Measurements from ENCODE around the gene TRIO.
"Not testable (repeated sequence)": the region's sequence is repeated elsewhere in the genome, so short reads cannot be mapped to it uniquely, and the experiment has no call there.

The TRIO gene

GRCh38 chr5:14420101-14420811 lies 277.1 kb downstream of the TRIO start:
- no peak for DNase-seq

GRCh38 chr5:14421851-14422250 lies 278.7 kb downstream of the TRIO start:
- no peak for DNase-seq

GRCh38 chr5:14424011-14424685 lies 281.0 kb downstream of the TRIO start:
- no peak for DNase-seq

- DNase-seq: no peak
Measured at GRCh38 chr5:14425559-14425958, 282.4 kb downstream of the TRIO start.

- DNase-seq: no peak
Measured at GRCh38 chr5:14426521-14426920, 283.4 kb downstream of the TRIO start.

- DNase-seq: no peak
Measured at GRCh38 chr5:14428302-14429081, 285.4 kb downstream of the TRIO start.

- DNase-seq: no peak
Measured at GRCh38 chr5:14429101-14430050, 286.2 kb downstream of the TRIO start.

DNA sequence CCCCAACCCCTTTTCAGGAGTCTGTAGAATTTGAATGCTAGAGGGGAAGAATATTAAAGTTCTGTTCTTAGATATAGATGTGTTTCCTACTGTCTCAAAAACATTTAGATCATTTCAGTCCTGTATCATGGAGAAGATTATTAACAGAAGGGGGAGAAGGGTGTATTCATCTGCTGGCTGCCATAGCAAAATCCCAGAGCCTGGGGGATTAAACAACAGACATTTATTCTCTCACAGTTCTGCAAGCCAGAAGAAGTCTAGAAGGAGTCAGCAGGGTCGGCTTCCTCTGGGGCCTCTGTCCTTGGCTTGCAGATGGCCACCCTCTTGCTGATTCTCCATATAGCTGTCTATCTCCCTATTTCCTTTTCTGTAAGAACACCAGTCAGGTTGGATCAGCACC lies 288.4 kb downstream of the TRIO start:
- no peak for DNase-seq

GRCh38 chr5:14432931-14433589 lies 289.9 kb downstream of the TRIO start:
- no peak for DNase-seq

- no peak for DNase-seq
Measured at GRCh38 chr5:14435481-14435880, 292.3 kb downstream of the TRIO start.

DNA sequence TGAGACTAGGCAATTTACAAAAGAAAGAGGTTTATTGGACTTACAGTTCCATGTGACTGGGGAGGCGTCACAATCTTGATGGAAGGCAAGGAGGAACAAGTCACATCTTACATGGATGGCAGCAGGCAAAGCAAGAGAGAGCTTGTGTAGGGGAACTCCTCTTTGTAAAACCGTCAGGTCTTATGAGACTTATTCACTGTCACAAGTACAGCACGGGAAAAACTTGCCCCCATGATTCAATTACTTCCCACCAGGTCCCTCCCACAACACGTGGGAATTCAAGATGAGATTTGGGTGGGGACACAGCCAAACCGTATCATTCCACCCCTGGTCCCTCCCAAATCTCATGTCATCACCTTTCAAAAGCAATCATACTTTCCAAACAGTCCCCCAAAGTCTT lies 293.0 kb downstream of the TRIO start:
- DNase-seq: not testable (repeated sequence)

GRCh38 chr5:14436801-14437542 lies 293.8 kb downstream of the TRIO start:
- no peak for DNase-seq

DNA sequence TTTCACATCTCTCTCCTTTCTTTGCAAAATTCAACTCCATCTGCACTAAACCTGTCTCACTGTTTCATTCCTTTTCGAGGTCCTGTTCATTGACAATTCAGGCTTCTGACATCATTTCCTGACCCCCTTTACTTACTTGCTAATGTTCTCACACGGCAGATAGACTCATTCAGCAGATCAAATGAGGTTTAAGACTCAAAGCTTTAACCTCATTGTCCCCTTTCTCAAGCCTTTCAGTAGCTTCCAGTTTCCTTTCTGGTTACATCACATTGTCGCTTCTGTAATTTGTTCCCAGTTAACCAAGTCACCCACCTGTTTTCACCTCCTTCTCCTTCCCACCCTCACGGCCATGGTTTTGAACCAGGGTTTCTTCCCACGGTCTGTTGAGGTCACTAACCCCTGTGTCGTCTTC lies 295.1 kb downstream of the TRIO start:
- no peak for DNase-seq

- no peak for DNase-seq
Measured at GRCh38 chr5:14439087-14439871, 296.1 kb downstream of the TRIO start.

- DNase-seq: no peak
Measured at GRCh38 chr5:14440223-14440581, 297.1 kb downstream of the TRIO start.

GRCh38 chr5:14440582-14441431 lies 297.7 kb downstream of the TRIO start:
- DNase-seq: no peak

- no peak for DNase-seq
Measured at GRCh38 chr5:14441641-14442040, 298.5 kb downstream of the TRIO start.

GRCh38 chr5:14442536-14442935 lies 299.4 kb downstream of the TRIO start:
- no peak for DNase-seq

GRCh38 chr5:14443671-14444093 lies 300.5 kb downstream of the TRIO start:
- DNase-seq: no peak

- no peak for DNase-seq
Measured at GRCh38 chr5:14444161-14444560, 301.0 kb downstream of the TRIO start.
